GM12872 (cell line): ENCODE results near the gene COQ5.

Experiments
- CTCF ChIP-seq: IDR thresholded peaks from 3 replicates; pipeline ENCODE4 v1.5.1; 2011; ENCODE audit warnings: low read depth, mild to moderate bottlenecking, low read length, moderate library complexity; ENCODE audit not compliant: insufficient read depth

COQ5 gene

GRCh38 chr12:120474616-120474960 lies 54.4 kb downstream of the COQ5 start:
- TF ChIP-seq CTCF = no peak

- no peak for TF ChIP-seq CTCF
Measured at GRCh38 chr12:120473807-120474615, 54.9 kb downstream of the COQ5 start.

GRCh38 chr12:120472521-120472920 lies 56.4 kb downstream of the COQ5 start:
- no peak for TF ChIP-seq CTCF

- no peak for TF ChIP-seq CTCF
Measured at GRCh38 chr12:120470150-120470784, 58.7 kb downstream of the COQ5 start.

GRCh38 chr12:120469450-120470149 lies 59.4 kb downstream of the COQ5 start, which contains the start of gene SRSF9:
Gene SRSF9, minus strand, starts transcription at chr12:120469748. Its CDS starts 139 bp downstream, at chr12:120469609.
- TF ChIP-seq CTCF = peak; percentile 96

GRCh38 chr12:120468821-120469449 lies 60.0 kb downstream of the COQ5 start:
- 0 out of 3 replicates have a peak, but pooled peaks have one; percentile 29 for TF ChIP-seq CTCF

GRCh38 chr12:120468325-120468820 lies 60.6 kb downstream of the COQ5 start:
- TF ChIP-seq CTCF = no peak
